Activated T-helper 1 cell treated with anti-CD3 and anti-CD28 coated beads, Interleukin-12 subunit alpha, Interleukin-12 subunit beta, Interleukin-2, Interleukin-4 antibody, amounts not matched to agents 30 ng/mL and 10 ng/mL and 1 ng/mL, durations not matched to agents 14 hours and 24 hours and 36 hours (primary cell): ENCODE measurements around the gene PRDM11. TPM values are rescaled to one million over a fixed set of nuclear protein-coding genes. Genes with fewer than 3 reads are reported as not detected.
"Not testable (repeated sequence)": the region's sequence is repeated elsewhere in the genome, so short reads cannot be mapped to it uniquely, and the experiment has no call there.

ENCODE experiments used
- DNase-seq: peaks from one replicate; pipeline ENCODE4 v3.0.0; 2021; ENCODE audit warnings: low spot score
- H3K27ac Mint-ChIP-seq: one replicate; pipeline ENCODE4 v1.8.0; 2021; ENCODE audit warnings: mild to moderate bottlenecking, mixed read lengths
- H3K27me3 Mint-ChIP-seq: one replicate; pipeline ENCODE4 v1.8.0; 2022; ENCODE audit warnings: mild to moderate bottlenecking, moderate library complexity, mixed read lengths; ENCODE audit not compliant: insufficient read depth
- H3K36me3 Mint-ChIP-seq: one replicate; pipeline ENCODE4 v1.8.0; 2021; ENCODE audit warnings: low read depth, mixed read lengths
- H3K4me1 Mint-ChIP-seq: one replicate; pipeline ENCODE4 v1.8.0; 2021; ENCODE audit warnings: low read depth, mixed read lengths
- H3K4me3 Mint-ChIP-seq: one replicate; pipeline ENCODE4 v1.8.0; 2021; ENCODE audit warnings: mild to moderate bottlenecking, moderate library complexity, mixed read lengths
- H3K9me3 Mint-ChIP-seq: one replicate; pipeline ENCODE4 v1.8.0; 2021; ENCODE audit warnings: mixed read lengths
- intact Hi-C: fragments of 100-400 bp; cut with micrococcal nuclease; formaldehyde crosslinking; loops from one replicate; pipeline ENCODE4 v1.15.1; 2024
- total RNA-seq: library from RNA; stranded (reverse); gene quantifications from 2 replicates; pipeline ENCODE4 v1.2.3, GENCODE V29; 2022

Gene PRDM11
- total RNA-seq, 1 donor from 2014 or later, result 2.2 TPM

GRCh38 chr11:45107029-45107428 is 39.4 kb upstream of the PRDM11 start:
- H3K4me3 Mint-ChIP-seq, result no peak overlapping the region
- peaks cover 13% of the 10 kb centered on the region for H3K4me1 Mint-ChIP-seq
- no peaks in the 10 kb centered on the region for H3K36me3 Mint-ChIP-seq
- H3K27me3 Mint-ChIP-seq, result peaks cover 6% of the 10 kb centered on the region
- H3K27ac Mint-ChIP-seq, result no peak overlapping the region
- H3K9me3 Mint-ChIP-seq, result no peaks in the 10 kb centered on the region
- intact Hi-C loops, result no loop called here
- no peak for DNase-seq

GRCh38 chr11:45108070-45109064 is 38.1 kb upstream of the PRDM11 start:
- H3K4me1 Mint-ChIP-seq, result peaks cover under 1% of the 10 kb centered on the region
- no peak overlapping the region for H3K27ac Mint-ChIP-seq
- H3K36me3 Mint-ChIP-seq, result no peaks in the 10 kb centered on the region
- DNase-seq, result no peak
- intact Hi-C loops, result no loop called here
- H3K4me3 Mint-ChIP-seq, result no peak overlapping the region
- no peaks in the 10 kb centered on the region for H3K9me3 Mint-ChIP-seq
- peaks cover 11% of the 10 kb centered on the region for H3K27me3 Mint-ChIP-seq

GRCh38 chr11:45109400-45109799 is 37.0 kb upstream of the PRDM11 start:
- no peaks in the 10 kb centered on the region for H3K36me3 Mint-ChIP-seq
- peaks cover 20% of the 10 kb centered on the region for H3K27me3 Mint-ChIP-seq
- no peaks in the 10 kb centered on the region for H3K4me1 Mint-ChIP-seq
- no peak for DNase-seq
- no peak overlapping the region for H3K27ac Mint-ChIP-seq
- H3K9me3 Mint-ChIP-seq, result no peaks in the 10 kb centered on the region
- no peak overlapping the region for H3K4me3 Mint-ChIP-seq
- intact Hi-C loops, result no loop called here

GRCh38 chr11:45110562-45110961 is 35.9 kb upstream of the PRDM11 start:
- intact Hi-C loops, result loop anchor here (1.0 to 2.0 kb wide), 3 partner anchors 183 to 662 kb away; no protein-coding TSS in a partner anchor
- Mint-ChIP-seq H3K27me3 (peaks cover 27% of the 10 kb centered on the region), H3K27ac (no peak overlapping the region), H3K36me3 (no peaks in the 10 kb centered on the region), H3K4me1 (no peaks in the 10 kb centered on the region), H3K4me3 (no peak overlapping the region), H3K9me3 (no peaks in the 10 kb centered on the region)
- DNase-seq, result no peak

GRCh38 chr11:45113807-45114206 is 32.6 kb upstream of the PRDM11 start:
- intact Hi-C loops, result no loop called here
- no peak overlapping the region for H3K27ac Mint-ChIP-seq
- DNase-seq, result no peak
- H3K36me3 Mint-ChIP-seq, result no peaks in the 10 kb centered on the region
- no peaks in the 10 kb centered on the region for H3K4me1 Mint-ChIP-seq
- H3K4me3 Mint-ChIP-seq, result no peak overlapping the region
- no peaks in the 10 kb centered on the region for H3K9me3 Mint-ChIP-seq
- H3K27me3 Mint-ChIP-seq, result peaks cover 34% of the 10 kb centered on the region

- intact Hi-C loops, H3K9me3 Mint-ChIP-seq, H3K4me3 Mint-ChIP-seq, DNase-seq, H3K27ac Mint-ChIP-seq, H3K4me1 Mint-ChIP-seq, H3K36me3 Mint-ChIP-seq: not testable (repeated sequence)
- H3K27me3 Mint-ChIP-seq, result peaks cover 15% of the 10 kb centered on the region
Measured at GRCh38 chr11:45127836-45128235, 18.6 kb upstream of the PRDM11 start.

GRCh38 chr11:45133878-45134277 is 12.6 kb upstream of the PRDM11 start:
- H3K27me3 Mint-ChIP-seq, result peaks cover 36% of the 10 kb centered on the region

GRCh38 chr11:45141171-45141570 is 5.3 kb upstream of the PRDM11 start:
- no peaks in the 10 kb centered on the region for H3K36me3 Mint-ChIP-seq
- intact Hi-C loops, result loop anchor here (10.0 kb wide), 1 partner anchor 984 kb away; the partner anchor contains the start of gene PHF21A
- H3K27me3 Mint-ChIP-seq, result peaks cover 55% of the 10 kb centered on the region
- H3K27ac Mint-ChIP-seq, result no peak overlapping the region
- DNase-seq, result no peak
- H3K9me3 Mint-ChIP-seq, result no peaks in the 10 kb centered on the region
- no peak overlapping the region for H3K4me3 Mint-ChIP-seq
- H3K4me1 Mint-ChIP-seq, result peaks cover 19% of the 10 kb centered on the region

More at GRCh38 chr11:45133878-45134277, 12.6 kb upstream of the PRDM11 start:
- Mint-ChIP-seq H3K27ac (no peak overlapping the region), H3K9me3 (peaks cover 4% of the 10 kb centered on the region), H3K36me3 (no peaks in the 10 kb centered on the region), H3K4me1 (no peaks in the 10 kb centered on the region), H3K4me3 (no peak overlapping the region)
- intact Hi-C loops, result no loop called here
- DNase-seq, result no peak

GRCh38 chr11:45141631-45142030 is 4.8 kb upstream of the PRDM11 start:
- H3K27me3 Mint-ChIP-seq, result peaks cover 57% of the 10 kb centered on the region

GRCh38 chr11:45142241-45143055 is 4.0 kb upstream of the PRDM11 start:
- Mint-ChIP-seq H3K9me3 (no peaks in the 10 kb centered on the region), H3K36me3 (no peaks in the 10 kb centered on the region), H3K4me1 (peaks cover 20% of the 10 kb centered on the region), H3K27ac (no peak overlapping the region), H3K4me3 (no peak overlapping the region), H3K27me3 (peaks cover 57% of the 10 kb centered on the region)
- intact Hi-C loops, result loop anchor here (10.0 kb wide), 1 partner anchor 982 kb away; the partner anchor contains the start of gene PHF21A
- no peak for DNase-seq

More at GRCh38 chr11:45141631-45142030, 4.8 kb upstream of the PRDM11 start:
- Mint-ChIP-seq H3K9me3 (no peaks in the 10 kb centered on the region), H3K4me1 (peaks cover 19% of the 10 kb centered on the region), H3K36me3 (no peaks in the 10 kb centered on the region), H3K27ac (no peak overlapping the region), H3K4me3 (no peak overlapping the region)
- intact Hi-C loops, result loop anchor here (10.0 kb wide), 1 partner anchor 983 kb away; the partner anchor contains the start of gene PHF21A
- DNase-seq, result no peak

- intact Hi-C loops, result loop anchor here (10.0 kb wide), 1 partner anchor 981 kb away; the partner anchor contains the start of gene PHF21A
- Mint-ChIP-seq H3K9me3 (no peaks in the 10 kb centered on the region), H3K4me1 (peaks cover 25% of the 10 kb centered on the region), H3K27me3 (peaks cover 54% of the 10 kb centered on the region), H3K27ac (no peak overlapping the region), H3K36me3 (no peaks in the 10 kb centered on the region), H3K4me3 (no peak overlapping the region)
- no peak for DNase-seq
Measured at GRCh38 chr11:45143494-45143893, 2.9 kb upstream of the PRDM11 start.

- intact Hi-C loops, result loop anchor here (10.0 kb wide), 1 partner anchor 980 kb away; the partner anchor contains the start of gene PHF21A
- Mint-ChIP-seq H3K9me3 (peaks cover 8% of the 10 kb centered on the region), H3K27me3 (peaks cover 51% of the 10 kb centered on the region), H3K4me3 (peak overlapping the region; percentile 23), H3K27ac (no peak overlapping the region), H3K36me3 (no peaks in the 10 kb centered on the region), H3K4me1 (peaks cover 25% of the 10 kb centered on the region)
- DNase-seq, result no peak
Measured at GRCh38 chr11:45144126-45145082, 2.0 kb upstream of the PRDM11 start.
